Trophoblast cell (in vitro differentiated cells and primary cell): ENCODE data around the gene CCL17.
"Not testable (repeated sequence)": the region's sequence is repeated elsewhere in the genome, so short reads cannot be mapped to it uniquely, and the experiment has no call there.

Experiments
- DNase-seq, 2 donors: peaks; one replicate each; pipeline ENCODE4 v3.0.0-alpha.2; 2016
- H2AFZ ChIP-seq: 2 replicates; pipeline ENCODE4 v1.6.1; 2013; ENCODE audit warnings: low read length, moderate library complexity, mild to moderate bottlenecking; ENCODE audit not compliant: insufficient read depth, poor library complexity
- H2AK5ac ChIP-seq: 2 replicates; pipeline ENCODE4 v1.6.1; 2013; ENCODE audit warnings: mild to moderate bottlenecking, low read length
- H2BK120ac ChIP-seq: 2 replicates; pipeline ENCODE4 v1.6.1; 2013; ENCODE audit warnings: low read length, mild to moderate bottlenecking, moderate library complexity; ENCODE audit not compliant: insufficient read depth, poor library complexity
- H2BK12ac ChIP-seq: 2 replicates; pipeline ENCODE4 v1.6.1; 2013; ENCODE audit warnings: mild to moderate bottlenecking, low read length, moderate library complexity
- H2BK5ac ChIP-seq: 2 replicates; pipeline ENCODE4 v1.6.1; 2013; ENCODE audit warnings: low read length, low read depth, moderate library complexity, mild to moderate bottlenecking; ENCODE audit not compliant: poor library complexity
- H3K14ac ChIP-seq: 2 replicates; pipeline ENCODE4 v1.6.1; 2013; ENCODE audit warnings: mild to moderate bottlenecking, low read length
- H3K18ac ChIP-seq: 2 replicates; pipeline ENCODE4 v1.6.1; 2013; ENCODE audit warnings: mild to moderate bottlenecking, low read length
- H3K23ac ChIP-seq: 2 replicates; pipeline ENCODE4 v1.6.1; 2013; ENCODE audit warnings: low read length
- H3K27ac ChIP-seq: 2 replicates; pipeline ENCODE4 v1.5.1; 2013; ENCODE audit warnings: low read depth, mild to moderate bottlenecking, inconsistent platforms, low read length, moderate library complexity
- H3K27me3 ChIP-seq: 2 replicates; pipeline ENCODE4 v1.6.1; 2013; ENCODE audit warnings: inconsistent platforms, mild to moderate bottlenecking, low read length, moderate library complexity; ENCODE audit not compliant: insufficient read depth
- H3K36me3 ChIP-seq, 2 experiments: 1 replicate in 1 of 2; 2 replicates in 1 of 2; pipeline ENCODE4 v1.6.1; 2013; ENCODE audit warnings: low read length in 2 of 2, mild to moderate bottlenecking in 2 of 2, moderate library complexity in 1 of 2; ENCODE audit not compliant: insufficient read depth in 2 of 2, control insufficient read depth in 1 of 2
- H3K4ac ChIP-seq: 2 replicates; pipeline ENCODE4 v1.6.1; 2013; ENCODE audit warnings: low read depth, mild to moderate bottlenecking, low read length, moderate library complexity
- H3K4me1 ChIP-seq, 2 experiments: 1 replicate in 1 of 2; 2 replicates in 1 of 2; pipeline ENCODE4 v1.6.1; 2013; ENCODE audit warnings: low read length in 2 of 2, mild to moderate bottlenecking in 2 of 2, moderate library complexity in 1 of 2; ENCODE audit not compliant: insufficient read depth in 2 of 2, control insufficient read depth in 1 of 2
- H3K4me2 ChIP-seq: 2 replicates; pipeline ENCODE4 v1.6.1; 2013; ENCODE audit warnings: inconsistent platforms, mild to moderate bottlenecking, low read length, moderate library complexity
- H3K4me3 ChIP-seq: 2 replicates; pipeline ENCODE4 v1.5.1; 2013; ENCODE audit warnings: mild to moderate bottlenecking, low read depth, low read length, inconsistent platforms
- H3K79me1 ChIP-seq: one replicate; pipeline ENCODE4 v1.6.1; 2013; ENCODE audit warnings: low read length
- H3K79me2 ChIP-seq: 2 replicates; pipeline ENCODE4 v1.6.1; 2013; ENCODE audit warnings: low read length, mild to moderate bottlenecking; ENCODE audit not compliant: control insufficient read depth, insufficient read depth, poor library complexity
- H3K9ac ChIP-seq: 2 replicates; pipeline ENCODE4 v1.6.1; 2013; ENCODE audit warnings: mild to moderate bottlenecking, low read length
- H3K9me3 ChIP-seq: 2 replicates; pipeline ENCODE4 v1.6.1; 2013; ENCODE audit warnings: low read depth, mild to moderate bottlenecking, control low read depth, inconsistent platforms, low read length; ENCODE audit not compliant: insufficient read depth
- H4K12ac ChIP-seq: 2 replicates; pipeline ENCODE4 v1.6.1; 2013; ENCODE audit warnings: low read depth, mild to moderate bottlenecking, low read length, moderate library complexity
- H4K8ac ChIP-seq: 2 replicates; pipeline ENCODE4 v1.6.1; 2013; ENCODE audit warnings: low read depth, mild to moderate bottlenecking, low read length, moderate library complexity
- H4K91ac ChIP-seq: one replicate; pipeline ENCODE4 v1.6.1; 2013; ENCODE audit warnings: low read depth, mild to moderate bottlenecking, low read length, moderate library complexity
- WGBS: extraction: QIAGEN DNeasy Blood & Tissue Kit; methylation state at CpG from one replicate; pipeline ENCODE4 v1.1.7; 2013; ENCODE audit warnings: missing lambda C conversion rate; ENCODE audit not compliant: insufficient read length, insufficient coverage; ENCODE audit errors: extremely low coverage; 5-methylcytosine and 5-hydroxymethylcytosine counted together

CCL17 gene

DNA sequence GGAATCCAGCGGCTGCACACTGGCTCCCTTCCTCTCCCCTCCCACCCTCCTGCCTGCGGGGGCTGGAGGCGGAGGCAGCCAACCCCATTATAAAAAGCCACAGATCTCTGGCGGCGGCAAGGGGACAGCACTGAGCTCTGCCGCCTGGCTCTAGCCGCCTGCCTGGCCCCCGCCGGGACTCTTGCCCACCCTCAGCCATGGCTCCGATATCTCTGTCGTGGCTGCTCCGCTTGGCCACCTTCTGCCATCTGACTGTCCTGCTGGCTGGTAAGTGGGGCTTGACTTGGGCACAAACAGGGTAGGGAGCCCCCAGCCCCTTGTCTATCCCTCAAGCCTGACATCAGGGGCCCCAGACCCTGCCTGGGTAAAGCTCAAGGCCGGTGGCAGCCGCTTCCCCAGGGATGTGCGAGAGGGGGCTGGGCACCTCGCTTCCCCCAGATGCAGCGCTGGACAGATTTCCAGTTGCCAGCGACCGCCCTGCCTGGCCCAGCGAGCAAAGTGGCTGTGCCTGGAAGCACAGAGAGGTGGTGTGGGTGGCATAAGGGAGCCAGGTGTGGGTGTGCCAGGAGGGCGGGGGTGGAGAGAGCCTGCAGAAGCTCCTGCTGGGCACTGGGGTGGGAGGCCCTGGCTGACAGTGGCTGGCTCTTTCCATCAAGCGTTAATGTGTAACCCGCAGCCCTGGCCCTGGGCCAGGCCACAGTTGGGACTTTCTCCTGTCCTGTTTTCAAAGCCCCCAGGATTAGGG lies 32.0 kb upstream of the CCL17 start, which contains the start of gene CX3CL1:
Gene CX3CL1 (plus strand): TSS at position 119 of the 745 bp plus-strand sequence. CDS start 79 bp downstream, at position 198.
- WGBS = no CpG with 5 or more reads among the region's 23 CpGs
- no peak within 1 kb of the TSS for H3K23ac ChIP-seq
- H3K4me2 ChIP-seq = peak within 1 kb of the TSS; percentile 32

DNA sequence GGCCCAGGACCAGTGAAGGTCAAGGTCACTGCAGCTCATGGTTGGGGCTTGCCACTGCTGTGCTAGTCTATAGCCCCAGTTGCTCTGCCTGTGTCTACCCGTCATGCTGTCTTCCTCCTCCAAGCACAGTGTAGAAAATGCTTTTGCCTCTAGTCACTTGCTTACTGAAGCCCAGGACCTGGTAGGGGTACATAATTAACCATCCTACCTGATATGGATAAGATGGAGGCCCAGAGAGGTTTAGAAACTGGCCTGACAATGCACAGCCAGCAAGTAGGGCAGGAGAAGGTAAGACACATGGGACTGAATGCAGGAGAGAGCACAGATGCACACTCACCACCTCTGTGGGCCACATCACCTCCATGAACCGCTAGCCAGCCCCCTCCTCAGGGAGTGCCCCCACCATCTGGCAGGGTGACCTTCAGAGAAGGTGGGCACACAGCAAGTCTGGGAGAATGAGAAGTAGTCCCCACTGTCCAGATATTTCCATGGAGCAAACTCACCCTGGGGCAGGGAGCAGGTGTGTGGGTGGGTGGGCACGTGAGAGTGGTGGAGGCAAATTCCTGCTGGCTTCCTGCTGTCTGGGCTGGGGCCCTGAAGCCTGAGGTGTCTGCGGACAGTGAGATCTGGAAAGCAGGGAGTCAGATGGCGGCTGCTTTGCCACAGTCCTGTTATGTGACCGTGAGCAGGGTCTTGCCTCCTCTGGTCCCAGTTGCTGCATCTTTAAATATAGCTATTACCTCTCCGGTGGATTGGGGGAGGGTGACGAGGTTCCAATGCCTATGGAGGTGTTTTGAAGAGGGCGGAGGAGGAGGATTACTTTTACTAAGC lies 31.2 kb upstream of the CCL17 start:
- WGBS = no CpG with 5 or more reads among the region's 9 CpGs
- H3K23ac ChIP-seq = no peak overlapping the region
- no peak overlapping the region for H2BK5ac ChIP-seq
- H3K9ac ChIP-seq = no peak overlapping the region
- no peak overlapping the region for H3K4me2 ChIP-seq
- H2BK12ac ChIP-seq = no peak overlapping the region
- H2BK120ac ChIP-seq = no peak overlapping the region
- no peak overlapping the region for H3K27ac ChIP-seq
- no peak overlapping the region for H3K14ac ChIP-seq
- H3K18ac ChIP-seq = peak overlapping the region; percentile 62
- H2AFZ ChIP-seq = no peak overlapping the region
- peaks cover 15% of the 10 kb centered on the region for H3K79me1 ChIP-seq
- H2AK5ac ChIP-seq = no peak overlapping the region
- no peak overlapping the region for H3K4ac ChIP-seq
- H4K91ac ChIP-seq = peak overlapping the region; percentile 76
- no peak overlapping the region for H4K8ac ChIP-seq
- no peak for DNase-seq
- peaks cover 29 to 34% of the 10 kb centered on the region in 2 experiments for H3K4me1 ChIP-seq
- no peaks in the 10 kb centered on the region for H3K27me3 ChIP-seq
- H4K12ac ChIP-seq = no peak overlapping the region
- no peak overlapping the region for H3K4me3 ChIP-seq
- H3K9me3 ChIP-seq = no peaks in the 10 kb centered on the region
- H3K79me2 ChIP-seq = no peaks in the 10 kb centered on the region
- H3K36me3 ChIP-seq = no peaks in the 10 kb centered on the region

More for the DNA sequence above, 32.0 kb upstream of the CCL17 start, which contains the start of gene CX3CL1:
- H2AFZ ChIP-seq = peak within 1 kb of the TSS; percentile 32
- H3K79me1 ChIP-seq = peaks cover 15% of the 10 kb centered on the region
- no peaks in the 10 kb centered on the region for H3K36me3 ChIP-seq
- H3K14ac ChIP-seq = peak within 1 kb of the TSS; percentile 29
- H3K4me1 ChIP-seq = peaks cover 27 to 33% of the 10 kb centered on the region in 2 experiments
- no peaks in the 10 kb centered on the region for H3K9me3 ChIP-seq
- H3K18ac ChIP-seq = peak within 1 kb of the TSS; percentile 31
- peak within 1 kb of the TSS; percentile 44 for H2BK12ac ChIP-seq
- no peak within 1 kb of the TSS for H4K12ac ChIP-seq
- H4K91ac ChIP-seq = peak within 1 kb of the TSS; percentile 37
- peak within 1 kb of the TSS; percentile 17 for H2BK120ac ChIP-seq
- H3K9ac ChIP-seq = no peak within 1 kb of the TSS
- H4K8ac ChIP-seq = no peak within 1 kb of the TSS
- no peak within 1 kb of the TSS for H2BK5ac ChIP-seq
- no peak within 1 kb of the TSS for H3K4ac ChIP-seq
- H3K4me3 ChIP-seq = peak within 1 kb of the TSS; percentile 13
- no peaks in the 10 kb centered on the region for H3K27me3 ChIP-seq
- H2AK5ac ChIP-seq = no peak within 1 kb of the TSS
- DNase-seq = no peak
- no peak within 1 kb of the TSS for H3K27ac ChIP-seq
- no peaks in the 10 kb centered on the region for H3K79me2 ChIP-seq

DNA sequence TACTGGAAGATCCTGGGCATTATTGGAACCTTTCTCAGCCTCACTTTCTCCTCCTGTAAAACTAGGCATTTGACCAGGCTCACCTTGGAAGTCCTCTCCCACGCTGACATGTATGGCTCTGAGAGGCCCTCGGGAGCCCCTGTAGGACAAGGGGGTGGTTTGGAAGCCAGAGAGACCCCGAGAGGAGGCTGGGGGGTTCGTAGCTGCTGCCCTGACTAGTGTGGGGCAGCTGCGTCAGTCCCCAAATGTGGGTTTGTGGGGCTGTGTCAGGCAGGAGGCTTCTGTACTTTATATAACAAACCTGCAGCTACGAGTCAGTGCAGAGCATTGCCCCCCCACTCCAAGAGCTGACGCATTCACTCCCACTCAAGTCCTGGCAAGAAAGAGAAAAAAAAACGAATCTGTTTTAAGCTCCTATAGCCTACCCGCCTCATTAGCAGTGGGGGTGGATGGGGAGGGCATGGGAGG lies 30.5 kb upstream of the CCL17 start:
- Histone ChIP-seq H3K79me2 (no peaks in the 10 kb centered on the region), H2AFZ (no peak overlapping the region)

DNA sequence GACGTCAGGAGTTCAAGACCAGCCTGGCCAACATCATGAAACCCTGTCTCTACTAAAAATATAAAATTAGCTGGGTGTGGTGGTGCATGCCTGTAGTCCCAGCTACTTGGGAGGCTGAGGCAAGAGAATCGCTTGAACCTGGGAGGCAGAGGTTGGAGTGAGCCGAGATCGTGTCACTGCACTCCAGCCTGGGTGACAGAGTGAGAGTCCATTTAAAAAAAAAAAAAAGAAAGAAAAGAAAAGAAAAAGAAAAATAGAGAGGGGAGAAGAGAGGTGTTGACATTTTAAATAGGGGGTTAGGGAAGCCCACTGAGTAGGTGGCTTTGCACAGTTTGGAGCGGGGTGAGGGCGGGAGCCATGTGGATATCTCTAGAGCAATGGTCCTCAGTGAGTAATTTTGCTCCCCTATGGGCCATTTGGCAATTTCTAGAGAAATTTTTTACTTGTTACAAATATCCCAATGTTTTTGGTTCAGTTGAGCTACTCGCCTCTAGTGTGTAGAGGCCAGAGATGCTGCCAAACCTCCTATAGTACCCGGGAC lies 29.6 kb upstream of the CCL17 start:
- H2BK12ac ChIP-seq, H3K9ac ChIP-seq: not testable (repeated sequence)
- no CpG with 5 or more reads among the region's 8 CpGs for WGBS

More for the DNA sequence above, 30.5 kb upstream of the CCL17 start:
- Histone ChIP-seq H3K23ac (no peak overlapping the region), H2BK12ac (peak overlapping the region; percentile 85), H4K12ac (no peak overlapping the region), H3K9ac (no peak overlapping the region), H2BK120ac (no peak overlapping the region), H3K79me1 (peaks cover 21% of the 10 kb centered on the region), H4K91ac (peak overlapping the region; percentile 76), H3K18ac (peak overlapping the region; percentile 62), H2BK5ac (no peak overlapping the region), H3K27me3 (no peaks in the 10 kb centered on the region), H3K27ac (no peak overlapping the region), H3K4me1 (peaks cover 34 to 38% of the 10 kb centered on the region in 2 experiments), H3K4ac (no peak overlapping the region), H3K4me3 (no peak overlapping the region), H4K8ac (no peak overlapping the region), H3K9me3 (no peaks in the 10 kb centered on the region), H3K36me3 (no peaks in the 10 kb centered on the region), H3K14ac (no peak overlapping the region), H3K4me2 (peak overlapping the region; percentile 6), H2AK5ac (no peak overlapping the region)
- no CpG with 5 or more reads among the region's 9 CpGs for WGBS
- DNase-seq = no peak

More for the DNA sequence above, 29.6 kb upstream of the CCL17 start:
- H3K23ac ChIP-seq, H3K36me3 ChIP-seq, H3K27ac ChIP-seq, H3K18ac ChIP-seq, H4K8ac ChIP-seq, H3K9me3 ChIP-seq, H3K27me3 ChIP-seq, H3K79me2 ChIP-seq, H2BK120ac ChIP-seq, H4K91ac ChIP-seq, H2AK5ac ChIP-seq, H3K4ac ChIP-seq, H3K4me3 ChIP-seq, H2AFZ ChIP-seq, H4K12ac ChIP-seq, H3K4me2 ChIP-seq, H3K14ac ChIP-seq, DNase-seq, H2BK5ac ChIP-seq: not testable (repeated sequence)
- Histone ChIP-seq H3K79me1 (peaks cover 23% of the 10 kb centered on the region), H3K4me1 (peaks cover 40 to 45% of the 10 kb centered on the region in 2 experiments)
